ENCODE results near the gene METTL13. TPM values are rescaled to one million over a fixed set of nuclear protein-coding genes. Genes with fewer than 3 reads are reported as not detected.
A peak's percentile ranks its signal among the peaks of the same experiment; 100 is the strongest.

The METTL13 gene
- total RNA-seq, 4 donors from 2014 or later = 17.5 to 20.9 (median 20.0) TPM

- H3K9me3 ChIP-seq = no peaks in the 10 kb centered on the region
- TF ChIP-seq EP300 (IDR thresholded peaks at IDR 0.05) (no peak), CTCF (IDR thresholded peaks at IDR 0.05) (no peak), POLR2AphosphoS5 (IDR thresholded peaks at IDR 0.05) (no peak), POLR2A (IDR thresholded peaks at IDR 0.05; ENCODE audit: low read depth) (no peak)
- H3K4me3 ChIP-seq = no peak overlapping the region
- H3K36me3 ChIP-seq = no peaks in the 10 kb centered on the region
- DNase-seq (ENCODE audit: extremely low spot score) = no peak
- intact Hi-C loops (cut with DNase I) = no loop called here
- 96% methylated on average over 3 of the region's 3 CpGs for WGBS
- no peak overlapping the region for H3K27ac ChIP-seq (replicated peaks in 1 of 4)
- no peaks in the 10 kb centered on the region for H3K27me3 ChIP-seq
- peaks cover 0 to 7% (median 6%) of the 10 kb centered on the region in 4 donors for H3K4me1 ChIP-seq
Observed at GRCh38 chr1:171816300-171816901, 34.9 kb downstream of the METTL13 start.

DNA sequence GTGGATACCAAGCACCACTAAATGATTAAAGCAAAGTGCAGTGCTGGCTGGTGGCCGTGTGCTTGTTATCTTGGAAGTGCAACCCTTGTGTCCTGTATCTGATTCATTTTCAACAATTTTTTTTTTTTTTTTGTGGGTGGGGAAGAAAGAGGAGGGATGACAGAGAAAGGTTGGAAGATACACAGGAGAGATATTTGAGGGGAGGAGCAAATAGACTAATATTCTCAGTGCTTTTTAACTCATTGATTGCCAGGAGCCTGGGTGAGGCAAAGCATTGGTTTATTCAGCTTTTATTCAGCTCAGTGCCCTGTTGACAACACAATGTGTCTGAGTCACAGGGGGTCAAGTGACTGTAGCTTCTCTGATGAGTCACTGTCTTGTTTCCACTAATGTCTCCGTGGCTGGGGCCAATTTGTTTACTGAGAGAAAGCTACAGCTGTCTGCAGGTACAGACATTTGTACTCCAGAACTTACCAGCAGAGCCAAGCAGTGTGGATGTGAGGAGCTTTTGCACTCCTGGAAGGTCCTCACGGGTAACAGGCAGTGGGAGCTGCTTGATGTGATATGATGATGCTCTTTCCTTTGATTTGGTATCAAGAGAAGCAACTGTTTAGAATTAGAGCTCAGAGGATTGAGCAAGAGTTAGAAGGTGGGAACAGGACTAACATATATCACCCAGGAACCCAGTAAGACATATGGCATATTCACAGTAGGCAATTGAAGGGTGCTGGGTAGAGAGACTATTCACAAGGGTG is 36.2 kb downstream of the METTL13 start:
- Histone ChIP-seq H3K4me1 (peaks cover 0 to 7% (median 6%) of the 10 kb centered on the region in 4 donors), H3K4me3 (no peak overlapping the region), H3K9me3 (no peaks in the 10 kb centered on the region), H3K27ac (replicated peaks in 1 of 4) (no peak overlapping the region), H3K36me3 (no peaks in the 10 kb centered on the region), H3K27me3 (no peaks in the 10 kb centered on the region)
- TF ChIP-seq EP300 (IDR thresholded peaks at IDR 0.05) = no peak
- 21% methylated on average over 3 of the region's 3 CpGs for WGBS
- intact Hi-C loops (cut with DNase I) = no loop called here
- DNase-seq (ENCODE audit: extremely low spot score) = no peak

DNA sequence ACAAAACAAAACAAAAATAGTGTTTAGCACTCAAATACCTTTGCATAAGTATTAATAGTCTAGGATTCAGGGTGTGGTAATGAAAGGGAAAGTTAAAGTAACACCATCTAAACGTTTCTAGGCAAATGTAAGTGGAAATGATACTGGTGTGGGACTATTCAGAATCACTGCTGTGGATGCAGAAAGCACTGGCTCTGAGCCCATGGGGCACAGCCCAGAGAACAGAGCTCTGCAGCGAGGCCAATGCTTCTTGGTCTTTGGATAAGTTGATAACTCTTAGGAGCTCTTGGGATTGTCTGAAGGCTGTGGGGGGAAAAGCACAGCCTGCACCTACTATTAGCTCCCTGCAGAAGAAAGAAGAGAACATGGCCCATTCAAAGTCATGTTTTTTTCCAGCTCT is 38.5 kb downstream of the METTL13 start:
- peak; percentile 86 for DNase-seq (ENCODE audit: extremely low spot score)
- Histone ChIP-seq H3K9me3 (no peaks in the 10 kb centered on the region), H3K27me3 (no peaks in the 10 kb centered on the region), H3K27ac (replicated peaks in 1 of 4) (no peak overlapping the region), H3K4me1 (peaks cover 0 to 7% (median 6%) of the 10 kb centered on the region in 4 donors), H3K4me3 (no peak overlapping the region), H3K36me3 (no peaks in the 10 kb centered on the region)
- intact Hi-C loops (cut with DNase I) = no loop called here
- no peak for TF ChIP-seq EP300 (IDR thresholded peaks at IDR 0.05)
- TF ChIP-seq CTCF (IDR thresholded peaks at IDR 0.05) = no peak
- no peak for TF ChIP-seq POLR2AphosphoS5 (IDR thresholded peaks at IDR 0.05)
- TF ChIP-seq POLR2A (IDR thresholded peaks at IDR 0.05; ENCODE audit: low read depth) = no peak
- 58% methylated on average over 2 of the region's 2 CpGs for WGBS

GRCh38 chr1:171826973-171827372 is 45.5 kb downstream of the METTL13 start:
- no peak for DNase-seq (ENCODE audit: extremely low spot score)
- no peaks in the 10 kb centered on the region for H3K4me1 ChIP-seq
- WGBS = 14% methylated on average over 1 of the region's 1 CpG
- TF ChIP-seq CTCF (IDR thresholded peaks at IDR 0.05) = no peak
- TF ChIP-seq POLR2A (IDR thresholded peaks at IDR 0.05; ENCODE audit: low read depth) = no peak
- TF ChIP-seq POLR2AphosphoS5 (IDR thresholded peaks at IDR 0.05) = no peak
- no peak for TF ChIP-seq EP300 (IDR thresholded peaks at IDR 0.05)
- no peaks in the 10 kb centered on the region for H3K36me3 ChIP-seq
- no peaks in the 10 kb centered on the region for H3K9me3 ChIP-seq
- H3K27me3 ChIP-seq = no peaks in the 10 kb centered on the region
- no peak overlapping the region for H3K27ac ChIP-seq (replicated peaks in 1 of 4)
- H3K4me3 ChIP-seq = no peak overlapping the region
- intact Hi-C loops (cut with DNase I) = no loop called here

DNA sequence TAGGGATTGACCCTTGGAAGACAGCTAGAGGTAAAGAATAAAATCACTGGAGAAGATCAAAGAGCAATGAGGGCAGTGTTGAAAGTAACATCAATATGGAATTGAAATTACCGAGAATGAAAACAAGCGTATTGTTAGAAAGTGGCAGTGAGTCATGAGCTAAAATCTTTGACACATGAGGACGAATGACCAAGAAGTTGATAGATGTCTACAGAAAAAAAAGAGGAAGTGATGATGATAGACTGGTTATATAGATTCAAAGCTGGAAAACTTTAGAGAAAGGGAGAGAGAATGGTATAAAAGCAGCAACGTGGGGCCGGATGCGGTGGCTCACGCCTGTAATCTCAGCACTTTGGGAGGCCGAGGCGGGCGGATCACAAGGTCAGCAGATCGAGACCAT is 47.3 kb downstream of the METTL13 start:
- Histone ChIP-seq H3K36me3 (no peaks in the 10 kb centered on the region), H3K4me1 (no peaks in the 10 kb centered on the region), H3K9me3 (no peaks in the 10 kb centered on the region), H3K27ac (replicated peaks in 1 of 4) (no peak overlapping the region), H3K4me3 (no peak overlapping the region), H3K27me3 (no peaks in the 10 kb centered on the region)
- no peak for DNase-seq (ENCODE audit: extremely low spot score)
- no peak for TF ChIP-seq CTCF (IDR thresholded peaks at IDR 0.05)
- no peak for TF ChIP-seq POLR2AphosphoS5 (IDR thresholded peaks at IDR 0.05)
- TF ChIP-seq EP300 (IDR thresholded peaks at IDR 0.05) = no peak
- no peak for TF ChIP-seq POLR2A (IDR thresholded peaks at IDR 0.05; ENCODE audit: low read depth)
- WGBS = 93% methylated on average over 11 of the region's 11 CpGs
- intact Hi-C loops (cut with DNase I) = no loop called here

All from esophagus muscularis mucosa (tissue), 4 donors.